Measurements from ENCODE around the gene NOL4L.

The NOL4L gene

GRCh38 chr20:32608664-32609015 lies 23.5 kb upstream of the NOL4L start:
- no peak overlapping the region for H3K4me3 ChIP-seq
- TF ChIP-seq CTCF (IDR thresholded peaks at IDR 0.05), result no peak
- no peak overlapping the region for H3K27ac ChIP-seq
- DNase-seq (ENCODE audit: low spot score), result no peak

GRCh38 chr20:32607727-32608663 lies 22.9 kb upstream of the NOL4L start:
- TF ChIP-seq CTCF (IDR thresholded peaks at IDR 0.05), result no peak
- no peak overlapping the region for H3K27ac ChIP-seq
- DNase-seq (ENCODE audit: low spot score), result no peak
- H3K4me3 ChIP-seq, result no peak overlapping the region

- DNase-seq (ENCODE audit: low spot score), result no peak
- Histone ChIP-seq H3K4me3 (no peak overlapping the region), H3K27ac (no peak overlapping the region)
- no peak for TF ChIP-seq CTCF (IDR thresholded peaks at IDR 0.05)
Measured at GRCh38 chr20:32607324-32607723, 22.2 kb upstream of the NOL4L start.

GRCh38 chr20:32606790-32607189 lies 21.7 kb upstream of the NOL4L start:
- no peak for TF ChIP-seq CTCF (IDR thresholded peaks at IDR 0.05)
- H3K4me3 ChIP-seq, result no peak overlapping the region

GRCh38 chr20:32606107-32606506 lies 21.0 kb upstream of the NOL4L start:
- no peak for TF ChIP-seq CTCF (IDR thresholded peaks at IDR 0.05)
- no peak for DNase-seq (ENCODE audit: low spot score)
- Histone ChIP-seq H3K4me3 (no peak overlapping the region), H3K27ac (no peak overlapping the region)

More at GRCh38 chr20:32606790-32607189, 21.7 kb upstream of the NOL4L start:
- no peak overlapping the region for H3K27ac ChIP-seq
- no peak for DNase-seq (ENCODE audit: low spot score)

- Histone ChIP-seq H3K4me3 (no peak overlapping the region), H3K27ac (no peak overlapping the region)
- no peak for TF ChIP-seq CTCF (IDR thresholded peaks at IDR 0.05)
- DNase-seq (ENCODE audit: low spot score), result no peak
Measured at GRCh38 chr20:32605167-32605656, 20.1 kb upstream of the NOL4L start.

Measured in coronary artery (tissue), 2 donors.